H9 (cell line): ENCODE data around the gene TSSK6. TPM values are rescaled to one million over a fixed set of nuclear protein-coding genes. Genes with fewer than 3 reads are reported as not detected.

Experiments used
- DNase-seq: peaks from one replicate; pipeline ENCODE4 v3.0.0-alpha.2; 2017
- H2AFZ ChIP-seq: one replicate; pipeline ENCODE4 v1.6.1; 2013; ENCODE audit warnings: mild to moderate bottlenecking, low read length, control low read depth, moderate library complexity
- H2AK5ac ChIP-seq: 2 replicates; pipeline ENCODE4 v1.6.1; 2013; ENCODE audit warnings: low read length, control low read depth, mixed read lengths; ENCODE audit not compliant: insufficient read length
- H2BK120ac ChIP-seq: one replicate; pipeline ENCODE4 v1.6.1; 2013; ENCODE audit warnings: low read depth, mild to moderate bottlenecking, low read length, control low read depth, inconsistent platforms; ENCODE audit not compliant: poor library complexity, severe bottlenecking
- H2BK12ac ChIP-seq: 2 replicates; pipeline ENCODE4 v1.6.1; 2013; ENCODE audit warnings: low read length, control low read depth, mixed read lengths, low read depth; ENCODE audit not compliant: insufficient read length
- H2BK15ac ChIP-seq: 2 replicates; pipeline ENCODE4 v1.6.1; 2013; ENCODE audit warnings: low read depth, low read length, control low read depth
- H2BK20ac ChIP-seq: one replicate; pipeline ENCODE4 v1.6.1; 2013; ENCODE audit warnings: low read depth, mild to moderate bottlenecking, low read length, control low read depth, inconsistent platforms; ENCODE audit not compliant: poor library complexity, severe bottlenecking
- H2BK5ac ChIP-seq: 2 replicates; pipeline ENCODE4 v1.6.1; 2013; ENCODE audit warnings: low read length, control low read depth, mixed read lengths; ENCODE audit not compliant: insufficient read length
- H3K14ac ChIP-seq: 2 replicates; pipeline ENCODE4 v1.6.1; 2013; ENCODE audit warnings: low read length, control low read depth; ENCODE audit not compliant: insufficient read depth
- H3K18ac ChIP-seq: 2 replicates; pipeline ENCODE4 v1.6.1; 2013; ENCODE audit warnings: low read depth, mild to moderate bottlenecking, mixed read lengths, low read length, control low read depth; ENCODE audit not compliant: insufficient read length
- H3K23ac ChIP-seq: 2 replicates; pipeline ENCODE4 v1.6.1; 2013; ENCODE audit warnings: low read length, control low read depth, mixed read lengths, low read depth; ENCODE audit not compliant: insufficient read length
- H3K23me2 ChIP-seq: 2 replicates; pipeline ENCODE4 v1.6.1; 2013; ENCODE audit warnings: low read depth, mild to moderate bottlenecking, mixed read lengths, low read length, control low read depth; ENCODE audit not compliant: insufficient read length, poor library complexity, severe bottlenecking
- H3K27ac ChIP-seq: 2 replicates; pipeline ENCODE4 v1.5.1; 2013; ENCODE audit warnings: low read length, control low read depth, mixed read lengths, low read depth; ENCODE audit not compliant: insufficient read length
- H3K27me3 ChIP-seq: 2 replicates; pipeline ENCODE4 v1.6.1; 2013; ENCODE audit warnings: low read length, control low read depth, inconsistent platforms; ENCODE audit not compliant: insufficient read depth
- H3K4ac ChIP-seq: 2 replicates; pipeline ENCODE4 v1.6.1; 2013; ENCODE audit warnings: low read depth, mild to moderate bottlenecking, control low read depth, inconsistent platforms, low read length, moderate library complexity
- H3K4me1 ChIP-seq: 2 replicates; pipeline ENCODE4 v1.6.1; 2013; ENCODE audit warnings: low read length, control low read depth, inconsistent platforms; ENCODE audit not compliant: insufficient read depth
- H3K4me2 ChIP-seq: 2 replicates; pipeline ENCODE4 v1.6.1; 2013; ENCODE audit warnings: low read length, control low read depth, mixed read lengths; ENCODE audit not compliant: insufficient read length, insufficient read depth
- H3K56ac ChIP-seq: 2 replicates; pipeline ENCODE4 v1.6.1; 2013; ENCODE audit warnings: low read depth, mild to moderate bottlenecking, mixed read lengths, low read length, control low read depth; ENCODE audit not compliant: insufficient read length
- H3K79me1 ChIP-seq: 2 replicates; pipeline ENCODE4 v1.6.1; 2013; ENCODE audit warnings: low read depth, mild to moderate bottlenecking, moderate library complexity, low read length, control low read depth, inconsistent platforms; ENCODE audit not compliant: insufficient read depth, poor library complexity, severe bottlenecking
- H3K79me2 ChIP-seq: 2 replicates; pipeline ENCODE4 v1.6.1; 2013; ENCODE audit warnings: low read length, control low read depth, inconsistent platforms; ENCODE audit not compliant: insufficient read depth
- H3K9ac ChIP-seq: 2 replicates; pipeline ENCODE4 v1.6.1; 2013; ENCODE audit warnings: low read length, control low read depth, mixed read lengths; ENCODE audit not compliant: insufficient read length; ENCODE audit errors: extremely low read depth
- H3K9me3 ChIP-seq: one replicate; pipeline ENCODE4 v1.6.1; 2013; ENCODE audit warnings: low read depth, low read length, inconsistent platforms; ENCODE audit not compliant: control insufficient read depth
- H3T11ph ChIP-seq: one replicate; pipeline ENCODE4 v1.6.1; 2013; ENCODE audit warnings: mild to moderate bottlenecking, low read length, control low read depth, inconsistent platforms
- H4K20me1 ChIP-seq: one replicate; pipeline ENCODE4 v1.6.1; 2013; ENCODE audit not compliant: control insufficient read depth, insufficient read length, insufficient read depth
- H4K5ac ChIP-seq: 2 replicates; pipeline ENCODE4 v1.6.1; 2013; ENCODE audit warnings: low read depth, mild to moderate bottlenecking, mixed read lengths, low read length, control low read depth; ENCODE audit not compliant: insufficient read length
- H4K8ac ChIP-seq: replicated peaks from 2 replicates; pipeline ENCODE4 v1.6.1; 2013; ENCODE audit warnings: low read length, control low read depth, mixed read lengths, low read depth; ENCODE audit not compliant: insufficient read length
- H4K91ac ChIP-seq: 2 replicates; pipeline ENCODE4 v1.6.1; 2013; ENCODE audit warnings: low read depth, mild to moderate bottlenecking, moderate library complexity, mixed read lengths, low read length, control low read depth; ENCODE audit not compliant: insufficient read length
- H3K27ac Mint-ChIP-seq, 3 experiments: 2 replicates in 2 of 3; 3 replicates in 1 of 3; pipeline ENCODE4 v1.8.0; 2020 to 2021; ENCODE audit warnings: mixed read lengths in 3 of 3, mild to moderate bottlenecking in 1 of 3, moderate library complexity in 1 of 3
- H3K27me3 Mint-ChIP-seq: 2 replicates; pipeline ENCODE4 v1.8.0; 2021; ENCODE audit warnings: low read depth, mild to moderate bottlenecking, moderate library complexity, mixed read lengths
- H3K36me3 Mint-ChIP-seq, 3 experiments: 2 replicates in 2 of 3; 3 replicates in 1 of 3; pipeline ENCODE4 v1.8.0; 2020 to 2021; ENCODE audit warnings: low read depth in 3 of 3, mixed read lengths in 3 of 3; ENCODE audit not compliant: insufficient read depth in 1 of 3
- H3K4me1 Mint-ChIP-seq, 2 experiments: 2 replicates each; pipeline ENCODE4 v1.8.0; 2020; ENCODE audit warnings: mixed read lengths in 2 of 2
- H3K4me3 Mint-ChIP-seq, 2 experiments: 2 replicates in 1 of 2; 3 replicates in 1 of 2; pipeline ENCODE4 v1.8.0; 2020 to 2021; ENCODE audit warnings: mild to moderate bottlenecking in 2 of 2, mixed read lengths in 2 of 2, moderate library complexity in 1 of 2
- H3K9me3 Mint-ChIP-seq, 2 experiments: 2 replicates in 1 of 2; 3 replicates in 1 of 2; pipeline ENCODE4 v1.8.0; 2020; ENCODE audit warnings: mild to moderate bottlenecking in 2 of 2, mixed read lengths in 2 of 2, moderate library complexity in 1 of 2
- WGBS: extraction: QIAGEN DNeasy Blood & Tissue Kit; methylation state at CpG from one replicate; pipeline ENCODE4 v1.1.7; 2013; ENCODE audit warnings: missing lambda C conversion rate, low lambda C conversion rate, mixed read lengths; ENCODE audit not compliant: insufficient read length; ENCODE audit errors: extremely low coverage; 5-methylcytosine and 5-hydroxymethylcytosine counted together
- total RNA-seq: library from RNA; stranded (reverse); gene quantifications from 2 replicates; pipeline ENCODE4 v1.2.1, GENCODE V29; 2021
- TF ChIP-seq, protein P1 (sequence below): fragments of 200-600 bp; sonication (generic); conservative IDR thresholded peaks from 3 replicates; pipeline ENCODE4 v1.8.0; 2021; ENCODE audit warnings: antibody characterized with exemption, mild to moderate bottlenecking

Gene TSSK6
- total RNA-seq, 1 experiment from 2014 or later: 2.6 TPM

DNA sequence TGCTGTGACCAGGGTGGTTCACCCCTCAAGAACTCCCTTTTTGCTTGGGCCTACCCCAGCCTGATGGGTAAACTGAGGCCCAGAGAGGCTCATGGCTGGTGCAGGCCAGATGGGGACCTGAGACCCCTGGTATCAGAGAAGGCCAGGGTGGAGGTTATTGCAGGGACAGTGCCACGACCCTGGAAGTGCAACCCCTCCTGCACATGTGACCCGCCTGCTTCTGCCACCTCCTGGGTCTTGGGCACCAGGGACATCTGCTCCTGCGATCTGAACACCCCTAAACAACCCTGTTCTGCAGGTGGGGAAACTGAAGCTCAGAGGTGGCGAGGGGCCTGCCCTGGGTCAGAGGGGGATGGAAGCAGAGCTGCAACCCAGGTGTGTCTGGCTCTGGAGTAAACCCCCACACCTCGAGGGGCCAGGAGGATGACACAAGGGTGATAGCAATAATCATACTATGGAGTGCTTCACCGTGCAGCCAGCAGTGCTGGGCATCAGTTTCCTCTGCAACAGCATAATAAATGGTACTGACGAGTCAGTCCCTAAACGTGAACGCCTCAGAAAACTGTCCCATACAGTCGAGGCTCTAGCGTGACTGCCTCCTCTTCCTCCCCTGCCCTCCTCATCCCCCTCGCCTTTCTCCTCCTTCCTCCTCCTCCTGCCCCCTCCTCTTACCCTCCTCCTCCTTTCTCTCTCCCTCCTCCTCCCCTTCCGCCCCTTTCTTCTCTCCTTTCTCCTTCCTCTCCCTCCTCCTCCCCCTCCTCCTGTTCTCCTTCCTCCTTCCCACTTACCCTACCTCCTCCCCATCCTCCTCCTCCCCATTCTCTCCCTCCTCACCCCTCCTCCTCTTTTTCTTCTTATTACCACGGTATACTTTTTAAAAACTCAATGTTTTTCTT, 17.7 kb upstream of the TSSK6 start:
- H3K79me1 ChIP-seq: no peaks in the 10 kb centered on the region
- no peaks in the 10 kb centered on the region for H3K9me3 ChIP-seq
- H3K4me1 Mint-ChIP-seq: peaks cover 10 to 17% of the 10 kb centered on the region in 2 experiments
- 100% methylated on average over 1 of the region's 14 CpGs for WGBS
- H2BK5ac ChIP-seq: no peak overlapping the region
- no peak overlapping the region for H3K56ac ChIP-seq
- H2BK12ac ChIP-seq: no peak overlapping the region
- no peak overlapping the region for H2AK5ac ChIP-seq
- peaks cover 15% of the 10 kb centered on the region for H3K27me3 Mint-ChIP-seq
- no peak overlapping the region for H3K4me2 ChIP-seq
- H4K20me1 ChIP-seq: peaks cover 3% of the 10 kb centered on the region
- H3K23me2 ChIP-seq: peaks cover 3% of the 10 kb centered on the region
- H3K27ac ChIP-seq: no peak overlapping the region
- TF ChIP-seq, protein P1, sequence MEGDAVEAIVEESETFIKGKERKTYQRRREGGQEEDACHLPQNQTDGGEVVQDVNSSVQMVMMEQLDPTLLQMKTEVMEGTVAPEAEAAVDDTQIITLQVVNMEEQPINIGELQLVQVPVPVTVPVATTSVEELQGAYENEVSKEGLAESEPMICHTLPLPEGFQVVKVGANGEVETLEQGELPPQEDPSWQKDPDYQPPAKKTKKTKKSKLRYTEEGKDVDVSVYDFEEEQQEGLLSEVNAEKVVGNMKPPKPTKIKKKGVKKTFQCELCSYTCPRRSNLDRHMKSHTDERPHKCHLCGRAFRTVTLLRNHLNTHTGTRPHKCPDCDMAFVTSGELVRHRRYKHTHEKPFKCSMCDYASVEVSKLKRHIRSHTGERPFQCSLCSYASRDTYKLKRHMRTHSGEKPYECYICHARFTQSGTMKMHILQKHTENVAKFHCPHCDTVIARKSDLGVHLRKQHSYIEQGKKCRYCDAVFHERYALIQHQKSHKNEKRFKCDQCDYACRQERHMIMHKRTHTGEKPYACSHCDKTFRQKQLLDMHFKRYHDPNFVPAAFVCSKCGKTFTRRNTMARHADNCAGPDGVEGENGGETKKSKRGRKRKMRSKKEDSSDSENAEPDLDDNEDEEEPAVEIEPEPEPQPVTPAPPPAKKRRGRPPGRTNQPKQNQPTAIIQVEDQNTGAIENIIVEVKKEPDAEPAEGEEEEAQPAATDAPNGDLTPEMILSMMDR: no peak
- H2BK120ac ChIP-seq: no peak overlapping the region
- no peak overlapping the region for H2BK20ac ChIP-seq
- H3K27me3 ChIP-seq: no peaks in the 10 kb centered on the region
- H2BK15ac ChIP-seq: no peak overlapping the region
- no peak overlapping the region for H3K9ac ChIP-seq
- H3K14ac ChIP-seq: no peak overlapping the region
- no peak overlapping the region for H3T11ph ChIP-seq
- H3K4ac ChIP-seq: no peak overlapping the region
- no peak overlapping the region for H3K18ac ChIP-seq
- H4K8ac ChIP-seq: no peak overlapping the region
- H3K4me3 Mint-ChIP-seq: no peak overlapping the region
- H4K91ac ChIP-seq: no peak overlapping the region
- no peaks in the 10 kb centered on the region for H3K79me2 ChIP-seq
- H4K5ac ChIP-seq: no peak overlapping the region
- no peaks in the 10 kb centered on the region; a peak in 1 of 5 replicates for H3K9me3 Mint-ChIP-seq
- no peak overlapping the region for H2AFZ ChIP-seq
- no peak for DNase-seq
- H3K23ac ChIP-seq: no peak overlapping the region
- H3K36me3 Mint-ChIP-seq: peaks cover 10 to 35% (median 22%) of the 10 kb centered on the region in 3 experiments; a peak in 6 of 7 replicates
- no peak overlapping the region for H3K27ac Mint-ChIP-seq
- no peaks in the 10 kb centered on the region for H3K4me1 ChIP-seq
